Measurements from ENCODE around the gene RFWD3. TPM values are rescaled to one million over a fixed set of nuclear protein-coding genes. Genes with fewer than 3 reads are reported as not detected.

RFWD3 gene
- total and polyA plus RNA-seq, 2 of the 13 experiments (the other 11 are each of a cell fraction or from before 2014, with no cell fraction given), result 23.4 to 62.6 TPM

DNA sequence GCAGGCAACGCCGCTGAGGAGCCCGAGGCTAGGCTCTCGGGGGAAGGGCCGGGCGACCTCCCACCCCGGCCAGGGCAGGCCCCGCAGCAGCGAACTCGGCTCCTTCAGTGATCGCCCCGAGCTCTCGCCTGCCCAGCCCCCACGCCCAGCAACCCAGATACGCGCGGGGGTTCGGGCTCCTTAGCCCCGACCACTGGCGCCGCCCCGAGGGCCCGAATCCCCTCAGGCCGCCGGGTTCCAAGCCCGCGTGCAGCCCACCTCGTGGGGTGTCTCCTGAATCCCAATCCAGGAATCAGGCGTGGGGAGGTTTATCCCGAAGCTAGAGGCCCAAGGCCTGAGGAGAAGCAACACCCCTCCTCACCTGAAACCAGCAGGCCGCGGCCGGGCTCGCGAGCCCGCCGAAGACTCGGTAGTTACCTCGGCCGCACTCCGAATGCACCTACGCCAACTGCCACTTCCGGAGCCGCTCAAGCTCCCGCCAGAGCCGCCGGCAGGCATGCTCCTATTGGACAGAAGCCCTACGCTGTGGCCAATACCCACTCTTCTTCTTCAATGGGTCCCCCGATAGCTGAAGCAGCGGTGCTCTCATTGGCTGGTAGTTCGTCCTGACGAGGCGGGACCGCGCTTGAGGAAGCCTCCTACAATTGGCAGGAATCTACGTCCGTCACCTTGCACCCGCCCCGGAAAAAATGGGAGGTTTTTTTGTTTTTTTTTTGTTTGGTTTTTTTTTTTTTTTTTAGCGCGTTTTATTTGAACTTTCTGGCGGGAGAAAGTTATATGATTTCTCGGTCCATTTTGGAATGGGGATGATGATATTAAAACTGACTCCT is at the start of gene RFWD3 (continued):
- TF ChIP-seq ZNF207 (IDR thresholded peaks at IDR 0.05; ENCODE audit: borderline replicate concordance) (no peak), TBX2 (CRISPR knock-in tag; IDR thresholded peaks at IDR 0.05; ENCODE audit: borderline replicate concordance) (peak; percentile 71), ZNF564 (CRISPR knock-in tag; IDR thresholded peaks at IDR 0.05) (0 out of 2 replicates have a peak, but pooled peaks have one; percentile 22), ARHGAP35 (CRISPR knock-in tag; IDR thresholded peaks at IDR 0.05; ENCODE audit: borderline replicate concordance) (0 out of 2 replicates have a peak, but pooled peaks have one; percentile 82), ZFP36 (IDR thresholded peaks at IDR 0.05; ENCODE audit: borderline replicate concordance, low read depth, low read length, partially characterized antibody) (no peak), ARNTL (CRISPR knock-in tag; IDR thresholded peaks at IDR 0.05) (0 out of 2 replicates have a peak, but pooled peaks have one; percentile 33), HMG20B (CRISPR knock-in tag; conservative IDR thresholded peaks at IDR 0.05) (no peak), MBD4 (IDR thresholded peaks at IDR 0.05; ENCODE audit: borderline replicate concordance, low read length) (no peak), ZNF772 (CRISPR knock-in tag; IDR thresholded peaks at IDR 0.05) (peak; percentile 73; the same call in 1 of the 2 replicates), ZNF543 (CRISPR knock-in tag; IDR thresholded peaks at IDR 0.05) (peak; percentile 81; the same call in 1 of the 2 replicates), SATB2 (CRISPR knock-in tag; IDR thresholded peaks at IDR 0.05) (peak; percentile 61; the same call in 1 of the 2 replicates), MLLT10 (CRISPR knock-in tag; IDR thresholded peaks at IDR 0.05) (no peak), FOXJ3 (CRISPR knock-in tag; IDR thresholded peaks at IDR 0.05; ENCODE audit: borderline replicate concordance) (peak; percentile 38; the same call in 1 of the 2 replicates), CBX1 (IDR thresholded peaks at IDR 0.05; ENCODE audit: low read depth) (peak; percentile 49), RFX3 (CRISPR knock-in tag; IDR thresholded peaks at IDR 0.05) (no peak), SCMH1 (CRISPR knock-in tag; IDR thresholded peaks at IDR 0.05; ENCODE audit: borderline replicate concordance) (no peak), ZNF672 (CRISPR knock-in tag; IDR thresholded peaks at IDR 0.05) (no peak), ZFP90 (CRISPR knock-in tag; IDR thresholded peaks at IDR 0.05; ENCODE audit: borderline replicate concordance) (peak; percentile 82; the same call in 1 of the 2 replicates)
- TF ChIP-seq, protein P1, sequence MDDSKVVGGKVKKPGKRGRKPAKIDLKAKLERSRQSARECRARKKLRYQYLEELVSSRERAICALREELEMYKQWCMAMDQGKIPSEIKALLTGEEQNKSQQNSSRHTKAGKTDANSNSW (CRISPR knock-in tag; IDR thresholded peaks at IDR 0.05; ENCODE audit: borderline replicate concordance), result no peak
- TF ChIP-seq, protein P2, sequence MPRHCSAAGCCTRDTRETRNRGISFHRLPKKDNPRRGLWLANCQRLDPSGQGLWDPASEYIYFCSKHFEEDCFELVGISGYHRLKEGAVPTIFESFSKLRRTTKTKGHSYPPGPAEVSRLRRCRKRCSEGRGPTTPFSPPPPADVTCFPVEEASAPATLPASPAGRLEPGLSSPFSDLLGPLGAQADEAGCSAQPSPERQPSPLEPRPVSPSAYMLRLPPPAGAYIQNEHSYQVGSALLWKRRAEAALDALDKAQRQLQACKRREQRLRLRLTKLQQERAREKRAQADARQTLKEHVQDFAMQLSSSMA (CRISPR knock-in tag; IDR thresholded peaks at IDR 0.05), result no peak
- TF ChIP-seq, protein P3, sequence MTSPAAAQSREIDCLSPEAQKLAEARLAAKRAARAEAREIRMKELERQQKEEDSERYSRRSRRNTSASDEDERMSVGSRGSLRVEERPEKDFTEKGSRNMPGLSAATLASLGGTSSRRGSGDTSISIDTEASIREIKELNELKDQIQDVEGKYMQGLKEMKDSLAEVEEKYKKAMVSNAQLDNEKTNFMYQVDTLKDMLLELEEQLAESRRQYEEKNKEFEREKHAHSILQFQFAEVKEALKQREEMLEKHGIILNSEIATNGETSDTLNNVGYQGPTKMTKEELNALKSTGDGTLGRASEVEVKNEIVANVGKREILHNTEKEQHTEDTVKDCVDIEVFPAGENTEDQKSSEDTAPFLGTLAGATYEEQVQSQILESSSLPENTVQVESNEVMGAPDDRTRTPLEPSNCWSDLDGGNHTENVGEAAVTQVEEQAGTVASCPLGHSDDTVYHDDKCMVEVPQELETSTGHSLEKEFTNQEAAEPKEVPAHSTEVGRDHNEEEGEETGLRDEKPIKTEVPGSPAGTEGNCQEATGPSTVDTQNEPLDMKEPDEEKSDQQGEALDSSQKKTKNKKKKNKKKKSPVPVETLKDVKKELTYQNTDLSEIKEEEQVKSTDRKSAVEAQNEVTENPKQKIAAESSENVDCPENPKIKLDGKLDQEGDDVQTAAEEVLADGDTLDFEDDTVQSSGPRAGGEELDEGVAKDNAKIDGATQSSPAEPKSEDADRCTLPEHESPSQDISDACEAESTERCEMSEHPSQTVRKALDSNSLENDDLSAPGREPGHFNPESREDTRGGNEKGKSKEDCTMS (CRISPR knock-in tag; conservative IDR thresholded peaks at IDR 0.05), result no peak
- TF ChIP-seq, protein P4, sequence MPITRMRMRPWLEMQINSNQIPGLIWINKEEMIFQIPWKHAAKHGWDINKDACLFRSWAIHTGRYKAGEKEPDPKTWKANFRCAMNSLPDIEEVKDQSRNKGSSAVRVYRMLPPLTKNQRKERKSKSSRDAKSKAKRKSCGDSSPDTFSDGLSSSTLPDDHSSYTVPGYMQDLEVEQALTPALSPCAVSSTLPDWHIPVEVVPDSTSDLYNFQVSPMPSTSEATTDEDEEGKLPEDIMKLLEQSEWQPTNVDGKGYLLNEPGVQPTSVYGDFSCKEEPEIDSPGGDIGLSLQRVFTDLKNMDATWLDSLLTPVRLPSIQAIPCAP (CRISPR knock-in tag; IDR thresholded peaks at IDR 0.05; ENCODE audit: low read depth), result no peak; the same call in 1 of the 2 replicates
- TF ChIP-seq, protein P5, sequence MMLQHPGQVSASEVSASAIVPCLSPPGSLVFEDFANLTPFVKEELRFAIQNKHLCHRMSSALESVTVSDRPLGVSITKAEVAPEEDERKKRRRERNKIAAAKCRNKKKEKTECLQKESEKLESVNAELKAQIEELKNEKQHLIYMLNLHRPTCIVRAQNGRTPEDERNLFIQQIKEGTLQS (CRISPR knock-in tag; IDR thresholded peaks at IDR 0.05), result peak; percentile 21; the same call in 1 of the 2 replicates
- TF ChIP-seq, protein P6, sequence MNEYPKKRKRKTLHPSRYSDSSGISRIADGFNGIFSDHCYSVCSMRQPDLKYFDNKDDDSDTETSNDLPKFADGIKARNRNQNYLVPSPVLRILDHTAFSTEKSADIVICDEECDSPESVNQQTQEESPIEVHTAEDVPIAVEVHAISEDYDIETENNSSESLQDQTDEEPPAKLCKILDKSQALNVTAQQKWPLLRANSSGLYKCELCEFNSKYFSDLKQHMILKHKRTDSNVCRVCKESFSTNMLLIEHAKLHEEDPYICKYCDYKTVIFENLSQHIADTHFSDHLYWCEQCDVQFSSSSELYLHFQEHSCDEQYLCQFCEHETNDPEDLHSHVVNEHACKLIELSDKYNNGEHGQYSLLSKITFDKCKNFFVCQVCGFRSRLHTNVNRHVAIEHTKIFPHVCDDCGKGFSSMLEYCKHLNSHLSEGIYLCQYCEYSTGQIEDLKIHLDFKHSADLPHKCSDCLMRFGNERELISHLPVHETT (CRISPR knock-in tag; conservative IDR thresholded peaks at IDR 0.05), result no peak; the same call in 1 of the 2 replicates

All from HepG2 (cell line).